ENCODE results near the gene TSPAN11. TPM values are rescaled to one million over a fixed set of nuclear protein-coding genes. Genes with fewer than 3 reads are reported as not detected.

TSPAN11 gene
- total RNA-seq, 2 donors from 2014 or later, result 0.26 to 0.66 TPM

DNA sequence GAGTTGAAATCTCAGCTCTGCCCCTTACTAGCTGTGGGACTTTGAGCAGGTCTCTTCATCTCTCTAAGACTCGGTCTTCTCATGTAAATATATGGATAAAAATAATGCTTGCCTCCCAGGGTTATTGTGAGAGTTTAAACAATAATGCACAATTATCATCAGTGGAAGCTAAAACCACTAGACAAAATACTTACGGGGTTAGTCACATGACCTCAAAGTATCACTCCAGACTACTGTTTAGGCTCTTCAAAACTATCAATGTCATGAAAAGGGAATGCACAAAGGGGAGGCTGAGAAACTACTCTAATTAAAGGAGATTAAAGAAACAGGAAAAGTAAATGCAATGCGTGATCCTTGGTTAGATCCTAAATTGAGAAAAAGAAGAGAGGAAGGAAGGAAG lies 24.5 kb upstream of the TSPAN11 start:
- no peaks in the 10 kb centered on the region for H3K4me1 ChIP-seq
- intact Hi-C loops (cut with DNase I), result no loop called here
- no peak for ATAC-seq
- H3K36me3 ChIP-seq (replicated peaks in 1 of 2; ENCODE audit: insufficient read depth in 1 of 2, low read depth in 2 of 2), result no peaks in the 10 kb centered on the region
- H3K4me3 ChIP-seq, result no peak overlapping the region
- no peaks in the 10 kb centered on the region for H3K27me3 ChIP-seq
- no peaks in the 10 kb centered on the region for H3K9me3 ChIP-seq
- DNase-seq, result no peak
- no peak overlapping the region for H3K27ac ChIP-seq
- TF ChIP-seq POLR2A (IDR thresholded peaks at IDR 0.05), result no peak
- TF ChIP-seq, protein P1, sequence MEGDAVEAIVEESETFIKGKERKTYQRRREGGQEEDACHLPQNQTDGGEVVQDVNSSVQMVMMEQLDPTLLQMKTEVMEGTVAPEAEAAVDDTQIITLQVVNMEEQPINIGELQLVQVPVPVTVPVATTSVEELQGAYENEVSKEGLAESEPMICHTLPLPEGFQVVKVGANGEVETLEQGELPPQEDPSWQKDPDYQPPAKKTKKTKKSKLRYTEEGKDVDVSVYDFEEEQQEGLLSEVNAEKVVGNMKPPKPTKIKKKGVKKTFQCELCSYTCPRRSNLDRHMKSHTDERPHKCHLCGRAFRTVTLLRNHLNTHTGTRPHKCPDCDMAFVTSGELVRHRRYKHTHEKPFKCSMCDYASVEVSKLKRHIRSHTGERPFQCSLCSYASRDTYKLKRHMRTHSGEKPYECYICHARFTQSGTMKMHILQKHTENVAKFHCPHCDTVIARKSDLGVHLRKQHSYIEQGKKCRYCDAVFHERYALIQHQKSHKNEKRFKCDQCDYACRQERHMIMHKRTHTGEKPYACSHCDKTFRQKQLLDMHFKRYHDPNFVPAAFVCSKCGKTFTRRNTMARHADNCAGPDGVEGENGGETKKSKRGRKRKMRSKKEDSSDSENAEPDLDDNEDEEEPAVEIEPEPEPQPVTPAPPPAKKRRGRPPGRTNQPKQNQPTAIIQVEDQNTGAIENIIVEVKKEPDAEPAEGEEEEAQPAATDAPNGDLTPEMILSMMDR (IDR thresholded peaks at IDR 0.05), result no peak
- 62 to 65% methylated on average over 3 of the region's 3 CpGs for WGBS, 2 donors

DNA sequence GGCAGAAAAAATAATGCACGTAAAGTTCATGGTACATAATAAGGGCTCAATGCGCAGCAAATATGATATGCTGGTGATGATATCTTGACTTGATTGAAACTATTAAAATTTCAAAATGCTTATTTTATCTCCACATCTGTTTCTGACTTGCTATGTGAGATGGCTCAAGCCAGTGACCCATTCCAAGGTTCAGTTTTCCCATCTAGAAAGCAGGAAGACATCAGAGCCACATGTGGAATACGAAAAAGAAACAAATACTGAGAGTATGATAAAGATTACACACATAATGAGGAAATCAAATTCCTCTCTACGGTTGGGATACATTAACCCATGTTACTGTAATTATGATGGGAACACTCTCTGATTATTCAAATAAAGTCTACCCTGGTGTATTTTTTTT lies 24.0 kb upstream of the TSPAN11 start:
- no peaks in the 10 kb centered on the region for H3K4me1 ChIP-seq
- H3K36me3 ChIP-seq (replicated peaks in 1 of 2; ENCODE audit: insufficient read depth in 1 of 2, low read depth in 2 of 2), result no peaks in the 10 kb centered on the region
- DNase-seq, result no peak
- H3K27ac ChIP-seq, result no peak overlapping the region
- TF ChIP-seq POLR2A (IDR thresholded peaks at IDR 0.05), result no peak
- TF ChIP-seq, protein P1 (IDR thresholded peaks at IDR 0.05), result no peak
- intact Hi-C loops (cut with DNase I), result no loop called here
- no peak for ATAC-seq
- H3K4me3 ChIP-seq, result no peak overlapping the region
- WGBS, 2 donors, result 39 to 62% methylated on average over 4 of the region's 4 CpGs
- no peaks in the 10 kb centered on the region for H3K9me3 ChIP-seq
- no peaks in the 10 kb centered on the region for H3K27me3 ChIP-seq

DNA sequence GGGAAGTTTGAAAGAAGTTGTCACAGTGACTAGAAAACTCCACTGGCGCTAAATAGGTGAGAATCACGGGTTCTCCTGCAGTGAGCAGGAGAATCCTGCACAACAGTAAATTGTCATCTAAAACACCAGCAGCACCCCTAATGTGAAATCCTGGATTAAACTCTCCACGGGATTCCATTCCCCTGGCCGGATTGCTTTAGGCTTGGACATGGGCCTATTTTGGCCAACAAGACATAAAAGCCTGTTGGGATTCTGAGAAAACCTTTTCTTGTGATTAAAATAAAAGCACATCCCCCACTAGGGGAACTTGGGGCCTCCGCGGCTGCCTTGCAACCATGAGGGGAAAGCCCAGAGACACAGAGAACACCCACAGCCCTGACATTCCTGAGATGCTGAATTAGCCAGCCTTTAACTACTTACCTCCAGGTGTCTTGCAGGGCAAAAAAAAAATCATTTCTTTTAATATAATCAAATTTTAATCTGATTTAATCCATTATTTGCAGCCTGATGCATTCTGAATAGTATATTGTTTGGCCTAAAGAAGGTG lies 21.0 kb upstream of the TSPAN11 start:
- H3K9me3 ChIP-seq, result no peaks in the 10 kb centered on the region
- no peak for ATAC-seq
- intact Hi-C loops (cut with DNase I), result no loop called here
- H3K36me3 ChIP-seq (replicated peaks in 1 of 2; ENCODE audit: insufficient read depth in 1 of 2, low read depth in 2 of 2), result no peaks in the 10 kb centered on the region
- H3K27me3 ChIP-seq, result no peaks in the 10 kb centered on the region
- H3K4me1 ChIP-seq, result no peaks in the 10 kb centered on the region
- no peak for TF ChIP-seq POLR2A (IDR thresholded peaks at IDR 0.05)
- TF ChIP-seq, protein P1 (IDR thresholded peaks at IDR 0.05), result no peak
- DNase-seq, result no peak
- 81 to 89% methylated on average over 6 of the region's 6 CpGs for WGBS, 2 donors
- no peak overlapping the region for H3K4me3 ChIP-seq
- no peak overlapping the region for H3K27ac ChIP-seq

DNA sequence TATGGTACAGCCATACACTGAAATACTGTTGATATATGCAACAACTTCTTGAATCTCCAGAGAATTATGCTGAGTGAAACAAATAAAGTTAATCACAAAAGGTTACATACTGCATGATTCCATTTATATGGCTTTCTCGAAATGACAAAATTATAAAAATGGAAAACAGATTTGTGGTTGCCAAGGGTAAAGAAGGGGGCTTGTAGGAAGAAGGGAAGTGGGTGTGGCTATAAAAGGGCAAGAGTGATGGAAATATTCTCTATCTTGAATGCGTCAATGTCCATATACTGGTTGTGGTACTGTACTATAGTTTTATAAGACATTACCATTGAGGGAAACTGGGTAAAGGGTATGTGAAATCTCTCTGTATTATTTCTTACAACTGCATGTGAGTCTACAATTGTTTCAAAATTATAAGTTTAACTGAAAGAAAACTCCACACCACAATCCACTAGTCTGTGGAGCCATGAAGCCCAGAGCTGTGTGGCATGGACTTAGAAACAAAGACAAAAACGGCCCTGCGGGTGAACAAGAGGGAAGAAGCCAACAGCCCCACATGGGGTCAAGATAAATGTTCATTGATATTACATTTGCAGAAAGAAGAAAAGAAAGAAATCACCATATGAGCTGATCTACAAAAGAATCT lies 18.3 kb upstream of the TSPAN11 start:
- no peak for DNase-seq
- intact Hi-C loops (cut with DNase I), result no loop called here
- Histone ChIP-seq H3K27me3 (no peaks in the 10 kb centered on the region), H3K9me3 (no peaks in the 10 kb centered on the region), H3K27ac (no peak overlapping the region), H3K4me3 (no peak overlapping the region), H3K36me3 (replicated peaks in 1 of 2; ENCODE audit: insufficient read depth in 1 of 2, low read depth in 2 of 2) (no peaks in the 10 kb centered on the region), H3K4me1 (no peaks in the 10 kb centered on the region)
- TF ChIP-seq, protein P1 (IDR thresholded peaks at IDR 0.05), result no peak
- TF ChIP-seq POLR2A (IDR thresholded peaks at IDR 0.05), result no peak
- no peak for ATAC-seq
- 79 to 92% methylated on average over 4 of the region's 4 CpGs for WGBS, 2 donors

Data from body of pancreas (tissue), 4 donors.